B cell (primary cell): ENCODE measurements around the gene KRTAP10-8. TPM values are rescaled to one million over a fixed set of nuclear protein-coding genes. Genes with fewer than 3 reads are reported as not detected.

Source experiments
- ATAC-seq: fragments of 200-7000 bp; cut with Tn5 transposase; one replicate; pipeline ENCODE4 v1.10.0; 2021; ENCODE audit warnings: low read depth, mild to moderate bottlenecking, moderate number of reproducible peaks, moderate library complexity
- CTCF ChIA-PET: fragments of 350-600 bp; sonication (Branson Sonifier 250); formaldehyde crosslinking; loops from one replicate; lab custom pipeline; 2021; ENCODE audit warnings: antibody characterized with exemption, inconsistent platforms; lab: Charles Lee
- POLR2A ChIA-PET: fragments of 350-600 bp; sonication (Branson Sonifier 250); formaldehyde crosslinking; loops from one replicate; lab custom pipeline; 2021; ENCODE audit warnings: antibody characterized with exemption; lab: Charles Lee
- DNase-seq: peaks from one replicate; pipeline ENCODE4 v3.0.0; 2013
- H2AFZ ChIP-seq: 2 replicates; pipeline ENCODE4 v1.6.1; 2012; ENCODE audit warnings: mild to moderate bottlenecking, low read depth, low read length; ENCODE audit not compliant: insufficient read depth, poor library complexity, severe bottlenecking
- H3K27ac ChIP-seq, 2 donors: 1 replicate in 1 of 2; 2 replicates in 1 of 2; pipeline ENCODE4 v1.5.1; 2012 to 2013; ENCODE audit warnings: low read length in 2 of 2, mild to moderate bottlenecking in 2 of 2, moderate library complexity in 1 of 2
- H3K27me3 ChIP-seq, 4 experiments: fragments of 200-600 bp in 1 of 4; sonication (generic) in 1 of 4; replicated peaks in 1 of 4; 1 replicate in 2 of 4; 2 replicates in 2 of 4; pipeline versions ENCODE4 v1.6.1 to v1.7.0; 2013 to 2016; ENCODE audit warnings: low read length in 3 of 4, mild to moderate bottlenecking in 2 of 4, mixed read lengths in 1 of 4, moderate library complexity in 1 of 4; ENCODE audit not compliant: insufficient read depth in 4 of 4, control insufficient read depth in 3 of 4; ENCODE audit errors: control extremely low read depth in 1 of 4
- H3K36me3 ChIP-seq, 2 experiments: replicated peaks in 1 of 2; 1 replicate in 1 of 2; 2 replicates in 1 of 2; pipeline versions ENCODE4 v1.6.1 to v1.7.1; 2013; ENCODE audit warnings: low read length in 1 of 2; ENCODE audit not compliant: insufficient read depth in 2 of 2, control insufficient read depth in 1 of 2; ENCODE audit errors: control extremely low read depth in 1 of 2, extremely low read depth in 1 of 2
- H3K4me1 ChIP-seq, 2 donors: fragments of 200-600 bp in 1 of 2; sonication (generic) in 1 of 2; 1 replicate in 1 of 2; 2 replicates in 1 of 2; pipeline versions ENCODE4 v1.5.1 to v1.6.1; 2013 to 2017; ENCODE audit warnings: low read length in 2 of 2; ENCODE audit not compliant: control insufficient read depth in 2 of 2, insufficient read depth in 2 of 2
- H3K4me2 ChIP-seq: replicated peaks from 2 replicates; pipeline ENCODE3; 2012; ENCODE audit warnings: mild to moderate bottlenecking, low read depth, low read length; ENCODE audit not compliant: poor library complexity, severe bottlenecking
- H3K4me3 ChIP-seq, 5 experiments: fragments of 200-600 bp in 1 of 5; sonication (generic) in 1 of 5; 1 replicate in 3 of 5; 2 replicates in 2 of 5; pipeline versions ENCODE4 v1.5.1 to v1.7.0; 2011 to 2016; ENCODE audit warnings: low read length in 4 of 5, mild to moderate bottlenecking in 4 of 5, low read depth in 2 of 5, control low read depth in 1 of 5, moderate library complexity in 1 of 5; ENCODE audit not compliant: insufficient read depth in 1 of 5; ENCODE audit errors: control extremely low read depth in 1 of 5, extremely low read depth in 1 of 5
- H3K79me2 ChIP-seq: fragments of 200-600 bp; sonication (generic); one replicate; pipeline ENCODE4 v1.6.0; 2016; ENCODE audit warnings: low read length; ENCODE audit not compliant: control insufficient read depth, insufficient read depth
- H3K9ac ChIP-seq: fragments of 200-600 bp; sonication (generic); 2 replicates; pipeline ENCODE4 v1.6.1; 2017; ENCODE audit warnings: mild to moderate bottlenecking, low read length, moderate library complexity
- H3K9me3 ChIP-seq, 3 donors: one replicate each; pipeline versions ENCODE4 v1.6.1 to v1.7.1; 2013; ENCODE audit warnings: low read length in 2 of 3; ENCODE audit not compliant: control insufficient read depth in 2 of 3, insufficient read depth in 1 of 3; ENCODE audit errors: control extremely low read depth in 1 of 3
- H4K20me1 ChIP-seq: 2 replicates; pipeline ENCODE4 v1.6.0; 2012; ENCODE audit warnings: mild to moderate bottlenecking, low read length; ENCODE audit not compliant: insufficient read depth, control insufficient read depth, poor library complexity, severe bottlenecking
- H3K27ac Mint-ChIP-seq: one replicate; pipeline ENCODE4 v1.8.0; 2021; ENCODE audit warnings: mixed read lengths
- H3K27me3 Mint-ChIP-seq: one replicate; pipeline ENCODE4 v1.8.0; 2021; ENCODE audit warnings: mixed read lengths
- H3K4me1 Mint-ChIP-seq: one replicate; pipeline ENCODE4 v1.8.0; 2021; ENCODE audit warnings: mixed read lengths
- H3K4me3 Mint-ChIP-seq: one replicate; pipeline ENCODE4 v1.8.0; 2021; ENCODE audit warnings: mixed read lengths
- H3K9me3 Mint-ChIP-seq: one replicate; pipeline ENCODE4 v1.8.0; 2022; ENCODE audit warnings: mixed read lengths; ENCODE audit not compliant: insufficient read depth
- CTCF ChIP-seq: fragments of 200-600 bp; IDR thresholded peaks from one replicate; pipeline ENCODE4 v1.8.0; 2022; ENCODE audit warnings: antibody characterized with exemption, mild to moderate bottlenecking
- EZH2 ChIP-seq: IDR thresholded peaks from 2 replicates; pipeline ENCODE4 v1.6.1; 2012; ENCODE audit warnings: borderline replicate concordance, low read depth, mild to moderate bottlenecking, moderate library complexity, low read length; ENCODE audit not compliant: insufficient read depth, poor library complexity, severe bottlenecking
- WGBS: methylation state at CpG from one replicate; pipeline ENCODE4 v1.1.5; 2013; ENCODE audit warnings: missing lambda C conversion rate; ENCODE audit not compliant: insufficient coverage; 5-methylcytosine and 5-hydroxymethylcytosine counted together
- intact Hi-C: fragments of 100-400 bp; cut with micrococcal nuclease; formaldehyde crosslinking; loops from one replicate; pipeline ENCODE4 v1.10.0; 2022
- polyA plus RNA-seq: library from polyadenylated mRNA; depleted of rRNA; stranded (reverse); fragments of >200 nt; gene quantifications from 2 replicates; pipeline ENCODE4 v1.2.3, GENCODE V29; 2012
- total RNA-seq, 2 donors: library from RNA; stranded (reverse); fragments of 120-200 nt in 1 of 2; gene quantifications; 1 replicate in 1 of 2; 2 replicates in 1 of 2; pipeline versions ENCODE4 v1.2.3 to v1.2.4, GENCODE V29; 2013 to 2022

KRTAP10-8 gene
- total and polyA plus RNA-seq, 2 donors (not counting 1 experiment from before 2014, with no cell fraction given), result not detected

GRCh38 chr21:44658541-44658910 lies 46.6 kb downstream of the KRTAP10-8 start:
- H3K27ac Mint-ChIP-seq, result no peak overlapping the region
- peaks cover 0 to 3% of the 10 kb centered on the region in 2 donors for H3K4me1 ChIP-seq
- ATAC-seq, result no peak

More at GRCh38 chr21:44658541-44658910, 46.6 kb downstream of the KRTAP10-8 start:
- no peaks in the 10 kb centered on the region for H3K36me3 ChIP-seq
- CTCF ChIA-PET, result no interaction called here
- peaks cover 3 to 32% (median 11%) of the 10 kb centered on the region in 3 donors for H3K9me3 ChIP-seq
- no peak overlapping the region for H2AFZ ChIP-seq
- intact Hi-C loops, result no loop called here
- H3K4me2 ChIP-seq, result no peak overlapping the region
- Mint-ChIP-seq H3K4me3 (no peak overlapping the region), H3K9me3 (peaks cover 14% of the 10 kb centered on the region), H3K4me1 (peaks cover 2% of the 10 kb centered on the region), H3K27me3 (peaks cover 42% of the 10 kb centered on the region)
- WGBS, result 100% methylated on average over 2 of the region's 5 CpGs
- no peak overlapping the region for H3K27ac ChIP-seq
- no peak for DNase-seq
- H3K9ac ChIP-seq, result no peak overlapping the region
- H3K4me3 ChIP-seq, result no peak overlapping the region
- peaks cover 0 to 16% (median 0%) of the 10 kb centered on the region in 4 experiments for H3K27me3 ChIP-seq
- TF ChIP-seq EZH2 (no peak), CTCF (no peak)
- no peaks in the 10 kb centered on the region for H4K20me1 ChIP-seq
- H3K79me2 ChIP-seq, result no peaks in the 10 kb centered on the region
- POLR2A ChIA-PET, result no interaction called here
